Brain microvascular endothelial cell (primary cell): ENCODE results near the gene IGDCC3.

Experiments
- DNase-seq: peaks from one replicate; pipeline ENCODE4 v3.0.0-alpha.2; 2020
- H3K27ac ChIP-seq: fragments of 250-450 bp; sonication (Bioruptor Pico); 2 replicates; pipeline ENCODE4 v1.5.1; 2020; ENCODE audit warnings: mild to moderate bottlenecking, moderate library complexity
- H3K27me3 ChIP-seq: fragments of 250-450 bp; sonication (Bioruptor Pico); replicated peaks from 2 replicates; pipeline ENCODE4 v1.5.1; 2020; ENCODE audit warnings: mild to moderate bottlenecking
- H3K36me3 ChIP-seq: fragments of 250-450 bp; sonication (Bioruptor Pico); replicated peaks from 2 replicates; pipeline ENCODE4 v1.5.1; 2020; ENCODE audit warnings: mild to moderate bottlenecking
- H3K4me3 ChIP-seq: 2 replicates; pipeline ENCODE4 v1.5.1; 2011; ENCODE audit warnings: low read depth, mild to moderate bottlenecking, control low read depth, low read length, moderate library complexity
- CTCF ChIP-seq: IDR thresholded peaks from 2 replicates; pipeline ENCODE4 v1.5.1; 2011; ENCODE audit warnings: low read depth, mild to moderate bottlenecking, moderate library complexity, low read length, control low read depth, inconsistent platforms; ENCODE audit errors: missing control alignments
- in situ Hi-C: cut with HindIII; loops from 2 replicates; pipeline ENCODE4 v1.10.0; 2017; ENCODE audit warnings: low sequenced_read_pairs, low pct_ligation_motif_present

IGDCC3 gene

GRCh38 chr15:65333148-65333820, 44.5 kb downstream of the IGDCC3 start:
- in situ Hi-C loops, result no loop called here
- H3K4me3 ChIP-seq, result no peak overlapping the region
- no peak overlapping the region for H3K27ac ChIP-seq
- no peaks in the 10 kb centered on the region for H3K27me3 ChIP-seq
- no peak for TF ChIP-seq CTCF
- DNase-seq, result no peak
- H3K36me3 ChIP-seq, result no peaks in the 10 kb centered on the region

DNA sequence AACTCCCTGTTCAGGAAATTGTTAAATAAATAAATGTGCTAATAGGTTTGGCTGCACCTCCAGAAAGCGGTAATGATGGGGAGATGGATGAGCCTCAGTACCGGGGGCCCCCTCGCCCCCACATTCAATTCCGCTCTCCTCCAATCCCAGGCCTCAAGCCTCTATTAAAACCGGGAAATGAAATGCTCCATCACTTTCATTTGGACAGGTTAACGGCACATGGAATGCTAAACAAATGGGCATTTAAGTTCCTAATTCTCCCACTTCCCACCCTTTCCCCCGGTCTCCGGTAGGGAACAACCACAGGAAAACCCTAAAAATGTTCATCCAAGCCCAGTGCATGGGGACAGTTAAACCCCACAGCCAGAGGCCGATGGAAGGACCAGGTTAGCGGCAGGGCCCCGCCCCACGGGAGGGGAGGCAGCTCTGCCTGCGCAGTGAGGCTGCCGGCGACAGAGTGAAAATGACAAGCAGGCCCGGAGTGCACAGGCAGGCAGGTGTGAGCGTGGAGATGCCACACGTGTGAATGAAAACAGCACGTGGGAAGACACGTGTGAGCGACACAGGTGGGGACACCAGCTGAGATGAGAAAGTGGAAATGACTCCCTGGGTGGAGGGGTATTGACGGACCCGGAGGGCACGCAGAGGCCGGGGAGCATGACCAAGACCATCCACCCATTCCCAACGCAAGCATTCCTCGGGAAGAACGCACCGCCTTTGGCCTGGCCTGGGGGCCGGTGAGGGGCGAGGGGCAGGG, 45.2 kb downstream of the IGDCC3 start:
- H3K27me3 ChIP-seq, result no peaks in the 10 kb centered on the region
- no peak for DNase-seq
- no peak overlapping the region for H3K27ac ChIP-seq
- no peaks in the 10 kb centered on the region for H3K36me3 ChIP-seq
- no peak overlapping the region for H3K4me3 ChIP-seq
- no peak for TF ChIP-seq CTCF
- in situ Hi-C loops, result no loop called here

DNA sequence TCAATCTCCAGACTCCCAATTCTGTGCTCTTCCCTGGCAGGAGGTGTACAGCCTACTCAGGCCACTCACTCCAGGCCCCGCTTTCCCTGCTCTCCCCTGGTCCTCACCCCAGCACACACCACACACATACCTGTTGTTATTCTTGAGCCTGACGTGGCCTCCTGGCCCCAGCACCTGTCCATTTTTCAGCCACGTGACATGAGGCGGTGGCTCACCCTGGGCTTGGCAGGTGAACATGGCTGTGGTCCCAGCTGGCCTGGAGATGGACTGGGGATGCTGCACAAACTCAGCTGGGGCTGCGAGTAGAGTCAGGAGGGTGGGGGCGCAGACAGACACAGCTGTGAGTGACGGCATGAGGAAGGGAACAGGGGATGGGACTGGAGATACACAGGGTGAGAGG, 46.0 kb downstream of the IGDCC3 start:
- in situ Hi-C loops, result no loop called here
- Histone ChIP-seq H3K36me3 (no peaks in the 10 kb centered on the region), H3K27ac (no peak overlapping the region), H3K27me3 (no peaks in the 10 kb centered on the region), H3K4me3 (no peak overlapping the region)
- no peak for DNase-seq
- no peak for TF ChIP-seq CTCF

GRCh38 chr15:65330934-65331645, 46.7 kb downstream of the IGDCC3 start:
- no peak for TF ChIP-seq CTCF
- H3K36me3 ChIP-seq, result no peaks in the 10 kb centered on the region
- H3K27ac ChIP-seq, result no peak overlapping the region
- DNase-seq, result no peak
- no peaks in the 10 kb centered on the region for H3K27me3 ChIP-seq
- no peak overlapping the region for H3K4me3 ChIP-seq
- in situ Hi-C loops, result no loop called here

- TF ChIP-seq CTCF, result no peak
- no peak overlapping the region for H3K27ac ChIP-seq
- H3K36me3 ChIP-seq, result no peaks in the 10 kb centered on the region
- H3K4me3 ChIP-seq, result no peak overlapping the region
- H3K27me3 ChIP-seq, result no peaks in the 10 kb centered on the region
- no peak for DNase-seq
- in situ Hi-C loops, result no loop called here
Measured at GRCh38 chr15:65329984-65330735, 47.6 kb downstream of the IGDCC3 start.
